Neutrophil (primary cell): ENCODE data around the gene GPR161.

Source experiments
- H3K27ac ChIP-seq: fragments of 200-600 bp; sonication (generic); 2 replicates; pipeline ENCODE4 v1.5.1; 2016; ENCODE audit warnings: mild to moderate bottlenecking, moderate library complexity
- H3K27me3 ChIP-seq: fragments of 200-600 bp; sonication (generic); 2 replicates; pipeline ENCODE4 v1.6.0; 2016; ENCODE audit warnings: mild to moderate bottlenecking
- H3K36me3 ChIP-seq: fragments of 200-600 bp; sonication (generic); 2 replicates; pipeline ENCODE4 v1.5.1; 2017
- H3K4me1 ChIP-seq, 2 experiments: fragments of 200-600 bp in 1 of 2; sonication (generic) in 1 of 2; 1 replicate in 1 of 2; 2 replicates in 1 of 2; pipeline versions ENCODE4 v1.5.1 to v1.6.1; 2013 to 2016; ENCODE audit warnings: low read depth in 1 of 2, low read length in 1 of 2, mild to moderate bottlenecking in 1 of 2, moderate library complexity in 1 of 2; ENCODE audit not compliant: control insufficient read depth in 1 of 2, insufficient read depth in 1 of 2
- H3K4me3 ChIP-seq, 2 experiments: fragments of 200-600 bp in 1 of 2; sonication (generic) in 1 of 2; 1 replicate in 1 of 2; 2 replicates in 1 of 2; pipeline ENCODE4 v1.5.1; 2013 to 2016; ENCODE audit warnings: low read depth in 1 of 2, low read length in 1 of 2, mild to moderate bottlenecking in 1 of 2, moderate library complexity in 1 of 2
- H3K9me3 ChIP-seq: fragments of 200-600 bp; sonication (generic); 2 replicates; pipeline ENCODE4 v1.5.1; 2016
- CTCF ChIP-seq: fragments of 200-600 bp; sonication (generic); IDR thresholded peaks from 2 replicates; pipeline ENCODE4 v1.5.1; 2016; ENCODE audit warnings: antibody characterized with exemption

The GPR161 gene

GRCh38 chr1:168114845-168115244 lies 21.9 kb downstream of the GPR161 start:
- no peak overlapping the region for H3K27ac ChIP-seq
- no peaks in the 10 kb centered on the region for H3K27me3 ChIP-seq
- H3K9me3 ChIP-seq, result no peaks in the 10 kb centered on the region
- no peak overlapping the region for H3K4me3 ChIP-seq
- no peaks in the 10 kb centered on the region for H3K36me3 ChIP-seq
- H3K4me1 ChIP-seq, result peaks cover 0 to 3% of the 10 kb centered on the region in 2 experiments
- no peak for TF ChIP-seq CTCF

- Histone ChIP-seq H3K27ac (no peak overlapping the region), H3K4me3 (no peak overlapping the region), H3K36me3 (no peaks in the 10 kb centered on the region), H3K4me1 (peaks cover 0 to 3% of the 10 kb centered on the region in 2 experiments), H3K27me3 (no peaks in the 10 kb centered on the region), H3K9me3 (no peaks in the 10 kb centered on the region)
- no peak for TF ChIP-seq CTCF
These were observed 23.9 kb downstream of the GPR161 start for GRCh38 chr1:168112673-168113305.

- H3K36me3 ChIP-seq, result no peaks in the 10 kb centered on the region
- H3K27me3 ChIP-seq, result no peaks in the 10 kb centered on the region
- H3K4me1 ChIP-seq, result peaks cover 0 to 3% of the 10 kb centered on the region in 2 experiments
- no peak for TF ChIP-seq CTCF
- no peak overlapping the region for H3K27ac ChIP-seq
- H3K9me3 ChIP-seq, result no peaks in the 10 kb centered on the region
- H3K4me3 ChIP-seq, result no peak overlapping the region
These were observed 25.7 kb downstream of the GPR161 start for GRCh38 chr1:168110896-168111545.

- H3K27me3 ChIP-seq, result no peaks in the 10 kb centered on the region
- H3K9me3 ChIP-seq, result no peaks in the 10 kb centered on the region
- peaks cover 0 to 3% of the 10 kb centered on the region in 2 experiments for H3K4me1 ChIP-seq
- no peak overlapping the region for H3K4me3 ChIP-seq
- no peaks in the 10 kb centered on the region for H3K36me3 ChIP-seq
- TF ChIP-seq CTCF, result no peak
- no peak overlapping the region for H3K27ac ChIP-seq
These were observed 30.5 kb downstream of the GPR161 start for GRCh38 chr1:168106274-168106673.

GRCh38 chr1:168105846-168106245 lies 30.9 kb downstream of the GPR161 start:
- TF ChIP-seq CTCF, result no peak
- Histone ChIP-seq H3K36me3 (no peaks in the 10 kb centered on the region), H3K27me3 (no peaks in the 10 kb centered on the region), H3K4me1 (no peaks in the 10 kb centered on the region), H3K27ac (no peak overlapping the region), H3K9me3 (no peaks in the 10 kb centered on the region), H3K4me3 (no peak overlapping the region)
